Measurements from ENCODE around the gene C10orf67. TPM values are rescaled to one million over a fixed set of nuclear protein-coding genes. Genes with fewer than 3 reads are reported as not detected.

The C10orf67 gene
- total RNA-seq, 1 donor from 2014 or later = not detected

DNA sequence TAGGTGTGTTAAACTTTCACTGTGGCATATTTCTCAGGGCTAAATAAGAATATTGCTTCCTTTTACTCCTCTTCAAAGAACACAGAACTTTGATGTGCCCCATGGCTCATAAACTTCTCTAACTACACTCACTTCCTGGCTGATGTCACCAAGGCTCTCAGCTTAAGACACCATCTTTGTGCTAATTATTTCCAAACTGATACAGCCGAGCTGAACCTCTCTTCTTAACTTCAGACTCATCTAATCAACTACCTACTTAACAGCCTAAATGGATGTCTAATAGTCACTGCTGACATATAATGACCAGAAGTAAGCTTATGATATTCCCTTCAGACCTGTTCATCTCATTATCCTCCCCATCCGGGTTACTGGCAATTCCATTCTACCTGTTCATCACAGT lies 3.6 kb downstream of the C10orf67 start:
- Mint-ChIP-seq H3K4me3 (ENCODE audit: unreplicated experiment) (no peak overlapping the region), H3K36me3 (ENCODE audit: low read depth) (no peaks in the 10 kb centered on the region), H3K9me3 (ENCODE audit: low read depth) (no peaks in the 10 kb centered on the region), H3K27me3 (ENCODE audit: low read depth) (no peaks in the 10 kb centered on the region), H3K27ac (ENCODE audit: unreplicated experiment) (no peak overlapping the region), H3K4me1 (ENCODE audit: low read depth) (peaks cover 15% of the 10 kb centered on the region)
- TF ChIP-seq, protein P1, sequence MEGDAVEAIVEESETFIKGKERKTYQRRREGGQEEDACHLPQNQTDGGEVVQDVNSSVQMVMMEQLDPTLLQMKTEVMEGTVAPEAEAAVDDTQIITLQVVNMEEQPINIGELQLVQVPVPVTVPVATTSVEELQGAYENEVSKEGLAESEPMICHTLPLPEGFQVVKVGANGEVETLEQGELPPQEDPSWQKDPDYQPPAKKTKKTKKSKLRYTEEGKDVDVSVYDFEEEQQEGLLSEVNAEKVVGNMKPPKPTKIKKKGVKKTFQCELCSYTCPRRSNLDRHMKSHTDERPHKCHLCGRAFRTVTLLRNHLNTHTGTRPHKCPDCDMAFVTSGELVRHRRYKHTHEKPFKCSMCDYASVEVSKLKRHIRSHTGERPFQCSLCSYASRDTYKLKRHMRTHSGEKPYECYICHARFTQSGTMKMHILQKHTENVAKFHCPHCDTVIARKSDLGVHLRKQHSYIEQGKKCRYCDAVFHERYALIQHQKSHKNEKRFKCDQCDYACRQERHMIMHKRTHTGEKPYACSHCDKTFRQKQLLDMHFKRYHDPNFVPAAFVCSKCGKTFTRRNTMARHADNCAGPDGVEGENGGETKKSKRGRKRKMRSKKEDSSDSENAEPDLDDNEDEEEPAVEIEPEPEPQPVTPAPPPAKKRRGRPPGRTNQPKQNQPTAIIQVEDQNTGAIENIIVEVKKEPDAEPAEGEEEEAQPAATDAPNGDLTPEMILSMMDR (IDR thresholded peaks at IDR 0.05) = no peak
- DNase-seq (ENCODE audit: low spot score) = no peak

- no peak for DNase-seq (ENCODE audit: low spot score)
- H3K27me3 Mint-ChIP-seq (ENCODE audit: low read depth) = no peaks in the 10 kb centered on the region
- H3K4me3 Mint-ChIP-seq (ENCODE audit: unreplicated experiment) = no peak overlapping the region
- H3K27ac Mint-ChIP-seq (ENCODE audit: unreplicated experiment) = no peak overlapping the region
- TF ChIP-seq, protein P1 (IDR thresholded peaks at IDR 0.05) = no peak
- H3K9me3 Mint-ChIP-seq (ENCODE audit: low read depth) = no peaks in the 10 kb centered on the region
- H3K4me1 Mint-ChIP-seq (ENCODE audit: low read depth) = peaks cover 10% of the 10 kb centered on the region
- no peaks in the 10 kb centered on the region for H3K36me3 Mint-ChIP-seq (ENCODE audit: low read depth)
These were observed 4.2 kb downstream of the C10orf67 start for GRCh38 chr10:23340354-23340753.

GRCh38 chr10:23338886-23339285 lies 5.7 kb downstream of the C10orf67 start:
- H3K27ac Mint-ChIP-seq (ENCODE audit: unreplicated experiment) = no peak overlapping the region
- DNase-seq (ENCODE audit: low spot score) = no peak
- no peaks in the 10 kb centered on the region for H3K36me3 Mint-ChIP-seq (ENCODE audit: low read depth)
- no peaks in the 10 kb centered on the region for H3K9me3 Mint-ChIP-seq (ENCODE audit: low read depth)
- no peak overlapping the region for H3K4me3 Mint-ChIP-seq (ENCODE audit: unreplicated experiment)
- H3K27me3 Mint-ChIP-seq (ENCODE audit: low read depth) = no peaks in the 10 kb centered on the region
- TF ChIP-seq, protein P1 (IDR thresholded peaks at IDR 0.05) = no peak
- peaks cover 2% of the 10 kb centered on the region for H3K4me1 Mint-ChIP-seq (ENCODE audit: low read depth)

GRCh38 chr10:23338155-23338828 lies 6.3 kb downstream of the C10orf67 start:
- no peak for DNase-seq (ENCODE audit: low spot score)
- Mint-ChIP-seq H3K4me1 (ENCODE audit: low read depth) (no peaks in the 10 kb centered on the region), H3K27me3 (ENCODE audit: low read depth) (no peaks in the 10 kb centered on the region), H3K27ac (ENCODE audit: unreplicated experiment) (no peak overlapping the region), H3K4me3 (ENCODE audit: unreplicated experiment) (no peak overlapping the region), H3K36me3 (ENCODE audit: low read depth) (no peaks in the 10 kb centered on the region), H3K9me3 (ENCODE audit: low read depth) (no peaks in the 10 kb centered on the region)
- TF ChIP-seq, protein P1 (IDR thresholded peaks at IDR 0.05) = peak; percentile 24

DNA sequence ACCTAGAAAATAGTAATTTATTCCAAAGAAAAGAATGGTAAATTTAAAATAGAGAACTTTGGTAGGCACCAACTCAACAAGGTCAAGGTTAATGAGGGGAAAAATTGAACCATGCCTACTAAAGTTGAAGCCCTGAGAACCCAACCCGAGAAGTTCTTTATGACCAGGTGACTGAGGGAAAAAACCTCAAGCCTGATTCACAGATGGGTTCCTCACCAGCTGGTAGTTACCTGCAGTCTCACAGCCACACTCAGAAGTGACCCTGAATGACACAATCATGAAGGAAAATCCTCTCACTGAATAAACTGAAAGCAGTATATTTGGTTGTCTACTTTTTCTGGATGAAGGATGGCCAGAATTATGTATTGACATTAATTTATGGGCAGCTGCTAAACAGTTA lies 7.0 kb downstream of the C10orf67 start:
- H3K9me3 Mint-ChIP-seq (ENCODE audit: low read depth) = no peaks in the 10 kb centered on the region
- no peaks in the 10 kb centered on the region for H3K36me3 Mint-ChIP-seq (ENCODE audit: low read depth)
- no peaks in the 10 kb centered on the region for H3K27me3 Mint-ChIP-seq (ENCODE audit: low read depth)
- DNase-seq (ENCODE audit: low spot score) = no peak
- no peak overlapping the region for H3K27ac Mint-ChIP-seq (ENCODE audit: unreplicated experiment)
- no peaks in the 10 kb centered on the region for H3K4me1 Mint-ChIP-seq (ENCODE audit: low read depth)
- TF ChIP-seq, protein P1 (IDR thresholded peaks at IDR 0.05) = no peak
- no peak overlapping the region for H3K4me3 Mint-ChIP-seq (ENCODE audit: unreplicated experiment)
